ENCODE measurements around the gene GPSM1.

The GPSM1 gene

DNA sequence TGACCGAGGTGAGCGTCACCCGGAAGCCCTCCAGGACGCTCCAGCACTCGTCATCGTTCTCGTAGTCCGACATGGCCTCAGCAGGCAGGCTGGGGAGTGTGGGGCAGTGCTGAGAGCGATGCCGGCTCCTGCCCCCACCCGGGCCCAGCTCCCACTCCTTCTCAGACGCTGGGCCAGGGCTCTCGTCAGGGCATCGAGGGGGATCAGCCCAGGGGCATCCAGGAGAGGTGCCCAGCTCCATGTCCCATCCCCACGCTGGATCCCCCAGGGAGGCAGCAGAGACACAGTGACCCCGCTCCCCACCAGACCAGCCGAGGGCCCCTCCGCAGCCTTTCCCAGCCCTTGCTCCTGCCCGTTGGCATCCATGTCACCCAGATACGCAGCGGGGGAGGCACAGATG lies 44.7 kb downstream of the GPSM1 start:
- H3K9me3 ChIP-seq (ENCODE audit: control insufficient read depth, low read length) = no peaks in the 10 kb centered on the region
- H3K36me3 ChIP-seq (ENCODE audit: control insufficient read depth, insufficient read depth, low read length, severe bottlenecking) = peaks cover 13% of the 10 kb centered on the region
- H3K4me3 ChIP-seq (ENCODE audit: low read length) = no peak overlapping the region
- no peak for DNase-seq (ENCODE audit: low read depth)
- no peaks in the 10 kb centered on the region for H3K27me3 ChIP-seq (replicated peaks; ENCODE audit: control insufficient read depth, insufficient read depth, low read length)
- H3K9ac ChIP-seq (ENCODE audit: low read length) = peak overlapping the region; percentile 73
- peaks cover 20% of the 10 kb centered on the region for H3K4me1 ChIP-seq (ENCODE audit: control insufficient read depth, insufficient read depth, low read length)

DNA sequence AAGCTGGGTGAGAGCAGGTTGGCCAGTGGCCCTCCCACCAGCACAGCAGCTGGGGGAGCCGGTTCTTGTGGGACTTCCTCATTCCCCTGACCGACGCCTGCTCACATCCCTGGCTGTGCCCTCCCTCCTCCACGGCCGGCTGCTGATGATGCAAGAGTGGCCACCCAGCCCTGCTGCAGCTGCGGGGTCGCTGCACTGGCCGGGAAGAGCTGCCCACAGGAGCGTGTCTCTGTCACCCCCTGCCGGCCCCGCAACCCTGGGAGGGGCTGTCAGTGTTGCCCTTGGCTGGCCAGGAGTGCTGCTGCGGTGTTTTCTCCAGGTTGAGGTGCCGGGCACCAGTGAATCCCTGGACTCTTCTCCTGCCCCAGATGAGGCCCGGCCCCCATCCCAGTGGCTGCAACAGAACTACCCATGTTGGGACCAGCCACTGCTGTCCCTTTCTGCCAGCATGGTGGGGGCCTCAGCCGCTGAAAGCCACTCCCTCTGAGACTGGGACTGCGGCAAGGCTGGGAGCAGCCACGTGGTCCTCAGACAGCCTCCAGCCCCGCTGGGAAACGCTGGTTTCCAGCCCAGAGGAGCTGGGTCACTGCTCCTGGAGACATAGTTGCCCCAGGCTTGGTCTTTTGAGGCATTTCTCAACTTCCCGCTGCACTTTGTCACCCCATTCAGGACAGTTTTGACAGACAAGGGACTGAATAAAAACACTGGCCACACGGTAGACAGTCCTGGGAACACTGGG lies 45.4 kb downstream of the GPSM1 start:
- H3K9ac ChIP-seq (ENCODE audit: low read length) = peak overlapping the region; percentile 73
- H3K4me1 ChIP-seq (ENCODE audit: control insufficient read depth, insufficient read depth, low read length) = peaks cover 20% of the 10 kb centered on the region
- H3K4me3 ChIP-seq (ENCODE audit: low read length) = peak overlapping the region; percentile 39
- peaks cover 13% of the 10 kb centered on the region for H3K36me3 ChIP-seq (ENCODE audit: control insufficient read depth, insufficient read depth, low read length, severe bottlenecking)
- H3K9me3 ChIP-seq (ENCODE audit: control insufficient read depth, low read length) = no peaks in the 10 kb centered on the region
- no peaks in the 10 kb centered on the region for H3K27me3 ChIP-seq (replicated peaks; ENCODE audit: control insufficient read depth, insufficient read depth, low read length)
- DNase-seq (ENCODE audit: low read depth) = peak; percentile 85

DNA sequence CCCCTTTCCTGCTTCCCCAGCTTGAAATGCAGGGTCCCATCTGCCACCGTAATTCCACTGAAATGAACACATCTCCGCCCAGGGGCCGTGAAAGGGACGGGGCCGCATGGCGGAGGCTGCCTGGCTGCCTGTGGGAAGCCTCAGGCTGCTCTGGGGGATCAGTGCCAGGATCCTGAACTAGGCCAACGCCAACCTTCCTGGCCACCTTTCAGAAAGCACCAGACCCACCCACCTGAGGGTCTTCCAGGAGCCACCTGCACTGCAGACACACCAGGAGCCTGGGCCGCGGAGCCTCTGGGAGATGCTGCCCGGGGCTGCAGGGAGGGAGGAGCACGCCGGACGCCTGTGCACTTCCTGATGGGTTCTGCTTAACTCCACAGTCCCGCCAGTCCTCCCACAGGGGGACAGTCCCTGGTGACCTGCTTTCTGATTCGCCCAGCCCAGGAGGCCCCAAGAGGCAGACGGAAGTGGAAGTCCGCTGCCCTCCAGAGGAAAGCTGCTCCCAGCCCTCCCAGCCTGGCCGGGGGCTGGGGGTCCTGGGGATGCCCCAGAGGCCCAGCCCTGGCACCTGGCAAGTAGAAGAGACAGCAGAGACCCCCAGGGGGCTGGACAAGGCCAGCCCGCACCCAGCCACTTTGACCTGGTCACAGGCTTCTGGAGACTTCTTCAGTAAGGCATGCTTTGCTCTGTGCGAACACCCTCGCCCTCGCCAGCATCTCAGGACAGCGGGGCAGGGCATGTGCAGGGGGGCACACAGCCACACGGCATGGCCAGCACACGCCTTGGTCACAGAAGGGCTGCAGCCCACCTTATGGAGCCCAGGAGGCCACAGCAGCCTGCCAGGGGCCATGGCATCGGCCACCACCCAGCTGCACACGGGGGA lies 46.2 kb downstream of the GPSM1 start, which contains the start of gene CARD9:
Gene CARD9, minus strand, starts transcription at position 370 of the 883 bp plus-strand sequence. CDS start 1,591 bp downstream, outside the sequence.
- H3K4me1 ChIP-seq (ENCODE audit: control insufficient read depth, insufficient read depth, low read length) = peaks cover 20% of the 10 kb centered on the region
- DNase-seq (ENCODE audit: low read depth) = no peak
- H3K9me3 ChIP-seq (ENCODE audit: control insufficient read depth, low read length) = no peaks in the 10 kb centered on the region
- H3K9ac ChIP-seq (ENCODE audit: low read length) = peak within 1 kb of the TSS; percentile 73
- H3K4me3 ChIP-seq (ENCODE audit: low read length) = peak within 1 kb of the TSS; percentile 39
- H3K36me3 ChIP-seq (ENCODE audit: control insufficient read depth, insufficient read depth, low read length, severe bottlenecking) = peaks cover 19% of the 10 kb centered on the region
- no peaks in the 10 kb centered on the region for H3K27me3 ChIP-seq (replicated peaks; ENCODE audit: control insufficient read depth, insufficient read depth, low read length)

DNA sequence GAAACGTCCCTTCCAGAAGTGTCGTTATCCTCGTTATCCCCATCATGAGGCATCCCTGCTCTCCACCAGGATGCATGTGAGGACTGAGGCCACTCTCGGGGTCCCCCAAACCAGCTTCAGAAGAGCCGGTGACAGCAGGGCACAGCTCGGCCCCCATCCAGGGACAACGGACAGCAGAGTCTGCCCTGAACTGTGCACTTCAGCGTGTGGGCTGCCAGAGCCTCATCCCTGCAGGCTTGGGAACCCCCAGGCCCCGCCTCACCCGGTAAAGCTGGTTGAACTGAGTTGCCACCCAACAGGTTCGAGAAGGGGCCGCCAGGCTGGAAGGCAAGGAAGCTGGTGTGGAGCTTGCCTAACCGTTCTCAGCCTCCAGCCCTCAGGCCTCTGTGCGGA lies 46.8 kb downstream of the GPSM1 start:
- no peak for DNase-seq (ENCODE audit: low read depth)
- H3K4me1 ChIP-seq (ENCODE audit: control insufficient read depth, insufficient read depth, low read length) = peaks cover 20% of the 10 kb centered on the region
- no peaks in the 10 kb centered on the region for H3K27me3 ChIP-seq (replicated peaks; ENCODE audit: control insufficient read depth, insufficient read depth, low read length)
- no peak overlapping the region for H3K9ac ChIP-seq (ENCODE audit: low read length)
- no peaks in the 10 kb centered on the region for H3K9me3 ChIP-seq (ENCODE audit: control insufficient read depth, low read length)
- H3K4me3 ChIP-seq (ENCODE audit: low read length) = no peak overlapping the region
- H3K36me3 ChIP-seq (ENCODE audit: control insufficient read depth, insufficient read depth, low read length, severe bottlenecking) = peaks cover 21% of the 10 kb centered on the region

DNA sequence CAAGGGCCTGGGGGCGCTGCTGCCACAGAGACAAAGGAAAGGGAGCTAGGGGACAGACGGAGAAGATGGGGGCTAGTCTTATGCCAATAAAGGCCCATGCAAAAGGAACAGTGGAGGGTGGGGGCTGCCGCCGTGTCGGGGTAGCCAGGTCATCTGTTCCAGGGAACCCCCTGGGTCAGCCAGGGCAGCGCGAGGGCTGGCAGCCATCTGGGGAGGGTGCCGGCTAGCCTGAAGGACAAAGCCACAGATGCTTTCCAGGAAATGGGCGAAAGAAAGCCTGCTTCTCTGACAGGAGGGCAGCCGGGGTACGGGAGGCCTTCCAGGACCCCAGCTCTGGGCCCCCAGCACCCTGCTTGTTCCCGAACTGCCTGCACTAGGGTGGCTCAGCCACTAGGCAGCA lies 47.8 kb downstream of the GPSM1 start:
- H3K36me3 ChIP-seq (ENCODE audit: control insufficient read depth, insufficient read depth, low read length, severe bottlenecking) = peaks cover 28% of the 10 kb centered on the region
- H3K9ac ChIP-seq (ENCODE audit: low read length) = no peak overlapping the region
- no peak for DNase-seq (ENCODE audit: low read depth)
- H3K27me3 ChIP-seq (replicated peaks; ENCODE audit: control insufficient read depth, insufficient read depth, low read length) = no peaks in the 10 kb centered on the region
- H3K4me1 ChIP-seq (ENCODE audit: control insufficient read depth, insufficient read depth, low read length) = peaks cover 20% of the 10 kb centered on the region
- no peak overlapping the region for H3K4me3 ChIP-seq (ENCODE audit: low read length)
- no peaks in the 10 kb centered on the region for H3K9me3 ChIP-seq (ENCODE audit: control insufficient read depth, low read length)

DNA sequence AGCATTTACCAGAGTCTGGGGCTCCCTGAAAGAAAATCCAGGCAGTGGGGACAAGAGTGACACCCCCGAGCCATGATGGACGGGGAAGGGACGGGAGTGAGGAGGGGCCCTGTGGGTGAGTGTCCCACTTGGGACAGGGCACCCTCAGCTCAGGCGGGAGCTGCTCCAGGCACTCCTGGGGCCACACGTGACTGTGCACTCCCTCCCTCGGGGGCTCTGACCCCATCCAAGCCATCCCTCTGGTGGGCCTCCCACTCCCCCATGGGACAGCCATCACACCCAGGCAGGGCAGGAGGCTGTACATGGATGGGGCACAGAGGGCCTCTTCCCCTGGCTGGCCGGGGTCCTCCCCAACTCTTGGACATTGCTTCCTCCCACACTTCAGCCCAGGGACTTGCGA lies 49.1 kb downstream of the GPSM1 start:
- no peak overlapping the region for H3K9ac ChIP-seq (ENCODE audit: low read length)
- no peak for DNase-seq (ENCODE audit: low read depth)
- peaks cover 20% of the 10 kb centered on the region for H3K4me1 ChIP-seq (ENCODE audit: control insufficient read depth, insufficient read depth, low read length)
- peaks cover 38% of the 10 kb centered on the region for H3K36me3 ChIP-seq (ENCODE audit: control insufficient read depth, insufficient read depth, low read length, severe bottlenecking)
- H3K9me3 ChIP-seq (ENCODE audit: control insufficient read depth, low read length) = no peaks in the 10 kb centered on the region
- no peaks in the 10 kb centered on the region for H3K27me3 ChIP-seq (replicated peaks; ENCODE audit: control insufficient read depth, insufficient read depth, low read length)
- H3K4me3 ChIP-seq (ENCODE audit: low read length) = no peak overlapping the region

DNA sequence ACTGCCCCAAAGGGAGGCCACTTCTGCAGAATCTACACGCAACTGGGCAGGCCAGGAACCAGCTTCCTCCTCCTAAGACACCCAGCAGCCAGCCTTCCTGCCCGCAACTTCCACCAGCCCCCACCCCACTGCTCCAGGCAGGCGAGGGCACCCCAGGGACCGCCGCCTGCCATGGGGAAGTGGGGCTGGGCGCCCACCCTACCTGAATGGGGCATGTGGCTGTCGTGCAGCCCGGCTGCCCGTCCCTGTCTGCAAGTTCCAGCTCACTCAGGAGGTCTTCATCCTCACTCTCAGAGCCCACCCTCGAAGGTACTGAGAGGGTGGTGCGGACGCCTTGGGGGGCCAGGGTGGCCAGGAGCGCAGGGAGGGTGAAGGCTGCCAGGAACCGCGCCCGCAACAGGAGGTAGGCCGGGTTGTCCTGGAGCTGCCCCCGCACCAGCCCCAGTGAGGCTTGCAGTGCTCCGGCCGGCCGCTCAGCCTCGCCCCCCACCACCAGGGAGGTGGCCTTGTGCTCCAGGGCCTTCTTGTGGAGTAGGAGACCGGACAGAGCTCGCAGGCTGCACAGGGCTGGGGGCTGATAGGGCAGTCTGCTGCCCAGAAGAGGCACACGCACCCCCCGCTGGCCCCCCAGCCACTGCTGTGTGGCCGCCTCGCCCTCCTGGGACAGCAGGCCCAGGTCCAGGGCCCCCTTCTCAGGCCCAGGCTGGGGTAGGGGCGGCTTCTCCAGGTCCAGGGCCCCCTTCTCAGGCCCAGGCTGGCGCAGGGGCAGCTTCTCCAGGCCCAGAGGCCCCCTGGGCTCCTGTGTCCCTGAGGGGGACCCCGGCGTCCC lies 50.2 kb downstream of the GPSM1 start:
- H3K27me3 ChIP-seq (replicated peaks; ENCODE audit: control insufficient read depth, insufficient read depth, low read length) = no peaks in the 10 kb centered on the region
- no peak for DNase-seq (ENCODE audit: low read depth)
- no peak overlapping the region for H3K4me3 ChIP-seq (ENCODE audit: low read length)
- no peak overlapping the region for H3K9ac ChIP-seq (ENCODE audit: low read length)
- no peaks in the 10 kb centered on the region for H3K9me3 ChIP-seq (ENCODE audit: control insufficient read depth, low read length)
- peaks cover 14% of the 10 kb centered on the region for H3K4me1 ChIP-seq (ENCODE audit: control insufficient read depth, insufficient read depth, low read length)
- H3K36me3 ChIP-seq (ENCODE audit: control insufficient read depth, insufficient read depth, low read length, severe bottlenecking) = peaks cover 49% of the 10 kb centered on the region

DNA sequence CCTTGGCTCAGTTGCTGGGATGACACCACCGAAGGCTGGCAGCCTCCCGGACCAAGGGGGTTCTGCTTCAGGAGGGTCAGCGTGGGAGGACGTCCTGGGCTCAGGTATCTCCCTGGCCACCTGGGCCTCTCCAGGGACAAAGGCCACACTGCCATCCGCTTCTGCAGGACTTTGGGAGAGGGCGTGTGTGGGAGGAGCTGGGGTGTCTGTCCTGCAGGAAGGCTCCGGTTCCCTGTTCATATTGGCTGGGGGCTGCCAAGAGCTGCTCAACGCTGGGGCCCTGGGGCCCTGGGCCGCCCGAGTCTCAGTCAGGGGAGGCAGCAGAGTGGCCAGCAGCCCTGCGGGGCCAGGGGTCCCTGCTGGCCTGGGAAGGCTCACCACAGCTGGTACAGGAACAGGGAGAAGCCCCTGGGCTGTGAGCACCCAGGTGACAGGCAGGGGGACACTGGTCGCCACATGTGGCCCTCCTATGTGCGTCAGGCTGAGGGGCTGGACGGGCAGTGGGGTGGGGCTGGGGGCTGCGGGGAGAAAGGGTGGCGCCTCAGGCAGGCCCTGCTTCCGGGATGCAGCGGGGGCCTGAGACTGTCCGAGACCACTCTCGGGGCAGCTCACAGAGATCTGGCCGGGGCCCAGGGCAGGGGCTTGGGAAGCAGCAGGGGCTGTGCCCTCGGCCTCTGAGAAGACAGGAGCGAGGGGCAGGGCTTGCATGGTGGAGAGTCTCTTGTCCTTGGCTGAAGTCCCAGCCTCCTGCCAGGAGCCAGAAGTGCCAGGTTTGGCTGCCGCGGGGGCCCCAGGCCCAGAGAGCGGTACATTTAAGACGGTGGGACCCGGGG lies 51.0 kb downstream of the GPSM1 start:
- Histone ChIP-seq H3K27me3 (replicated peaks; ENCODE audit: control insufficient read depth, insufficient read depth, low read length) (no peaks in the 10 kb centered on the region), H3K4me3 (ENCODE audit: low read length) (no peak overlapping the region), H3K9ac (ENCODE audit: low read length) (no peak overlapping the region), H3K4me1 (ENCODE audit: control insufficient read depth, insufficient read depth, low read length) (peaks cover 6% of the 10 kb centered on the region), H3K36me3 (ENCODE audit: control insufficient read depth, insufficient read depth, low read length, severe bottlenecking) (peaks cover 57% of the 10 kb centered on the region), H3K9me3 (ENCODE audit: control insufficient read depth, low read length) (no peaks in the 10 kb centered on the region)
- no peak for DNase-seq (ENCODE audit: low read depth)

DNA sequence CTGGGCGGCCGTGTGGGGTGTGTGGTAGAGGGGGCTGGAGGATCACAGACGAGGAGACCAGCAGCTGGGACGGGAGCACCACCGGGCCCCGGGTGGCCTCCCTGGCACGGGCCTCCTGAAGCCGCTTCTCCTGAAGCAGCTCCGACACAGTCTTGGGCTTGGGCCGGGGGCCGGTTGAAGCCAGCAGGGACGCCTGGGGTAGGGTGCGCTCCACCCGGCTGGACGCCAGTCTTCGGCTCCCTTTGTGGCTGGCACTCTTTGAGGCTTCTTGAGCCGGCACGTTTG lies 51.6 kb downstream of the GPSM1 start:
- DNase-seq (ENCODE audit: low read depth) = no peak
- Histone ChIP-seq H3K27me3 (replicated peaks; ENCODE audit: control insufficient read depth, insufficient read depth, low read length) (no peaks in the 10 kb centered on the region), H3K9ac (ENCODE audit: low read length) (no peak overlapping the region), H3K9me3 (ENCODE audit: control insufficient read depth, low read length) (no peaks in the 10 kb centered on the region), H3K4me1 (ENCODE audit: control insufficient read depth, insufficient read depth, low read length) (peaks cover under 1% of the 10 kb centered on the region), H3K4me3 (ENCODE audit: low read length) (no peak overlapping the region), H3K36me3 (ENCODE audit: control insufficient read depth, insufficient read depth, low read length, severe bottlenecking) (peaks cover 60% of the 10 kb centered on the region)

DNA sequence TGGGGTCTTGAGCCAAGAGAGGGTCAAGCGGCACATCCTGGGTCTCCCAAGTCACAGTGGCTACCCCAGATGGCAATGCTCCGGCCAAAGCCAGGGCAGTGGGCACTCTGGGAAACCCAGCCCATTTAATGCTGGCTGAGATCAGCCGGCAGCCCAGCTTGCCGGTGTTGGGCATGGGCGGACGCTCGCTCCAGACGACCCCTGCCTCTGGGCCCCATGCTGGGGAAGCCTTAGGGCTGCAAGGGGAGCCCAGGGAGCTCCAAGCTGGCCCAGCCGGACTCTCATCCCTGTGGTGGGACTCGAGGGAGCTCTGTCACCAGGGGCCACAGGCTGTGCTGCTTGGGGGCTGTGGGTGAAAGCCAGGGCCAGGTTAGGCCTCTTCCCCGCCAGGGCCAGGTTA lies 52.1 kb downstream of the GPSM1 start:
- no peak overlapping the region for H3K9ac ChIP-seq (ENCODE audit: low read length)
- no peaks in the 10 kb centered on the region for H3K27me3 ChIP-seq (replicated peaks; ENCODE audit: control insufficient read depth, insufficient read depth, low read length)
- H3K4me3 ChIP-seq (ENCODE audit: low read length) = no peak overlapping the region
- H3K4me1 ChIP-seq (ENCODE audit: control insufficient read depth, insufficient read depth, low read length) = no peaks in the 10 kb centered on the region
- H3K9me3 ChIP-seq (ENCODE audit: control insufficient read depth, low read length) = no peaks in the 10 kb centered on the region
- peaks cover 64% of the 10 kb centered on the region for H3K36me3 ChIP-seq (ENCODE audit: control insufficient read depth, insufficient read depth, low read length, severe bottlenecking)
- no peak for DNase-seq (ENCODE audit: low read depth)

Measured in adipocyte (in vitro differentiated cells).